Neural progenitor cell (in vitro differentiated cells): ENCODE results near the gene CTSW. TPM values are rescaled to one million over a fixed set of nuclear protein-coding genes. Genes with fewer than 3 reads are reported as not detected.

Source experiments
- DNase-seq: peaks from one replicate; pipeline ENCODE4 v3.0.0-alpha.2; 2016; ENCODE audit warnings: low spot score
- H2AFZ ChIP-seq: fragments of 200-600 bp; sonication (generic); replicated peaks from 2 replicates; pipeline ENCODE4 v1.6.1; 2016; ENCODE audit warnings: antibody characterized with exemption
- H3F3A ChIP-seq: fragments of 200-600 bp; sonication (generic); 2 replicates; pipeline ENCODE4 v1.6.1; 2016; ENCODE audit warnings: antibody characterized with exemption, low read depth
- H3K27ac ChIP-seq: fragments of 200-600 bp; sonication (generic); 2 replicates; pipeline ENCODE4 v1.5.1; 2016; ENCODE audit warnings: mild to moderate bottlenecking
- H3K27me3 ChIP-seq: fragments of 200-600 bp; sonication (generic); 2 replicates; pipeline ENCODE4 v1.6.1; 2016; ENCODE audit warnings: mild to moderate bottlenecking, moderate library complexity
- H3K36me3 ChIP-seq: fragments of 200-600 bp; sonication (generic); 2 replicates; pipeline ENCODE4 v1.5.1; 2016
- H3K4me1 ChIP-seq: fragments of 200-600 bp; sonication (generic); 2 replicates; pipeline ENCODE4 v1.6.1; 2016; ENCODE audit warnings: mixed run types
- H3K4me2 ChIP-seq: fragments of 200-600 bp; sonication (generic); 2 replicates; pipeline ENCODE4 v1.6.1; 2016
- H3K4me3 ChIP-seq: fragments of 200-600 bp; sonication (generic); 2 replicates; pipeline ENCODE4 v1.5.1; 2016
- H3K79me2 ChIP-seq: fragments of 200-600 bp; sonication (generic); 2 replicates; pipeline ENCODE4 v1.6.1; 2016; ENCODE audit warnings: low read depth
- H3K9ac ChIP-seq: fragments of 200-600 bp; sonication (generic); 2 replicates; pipeline ENCODE4 v1.6.1; 2016
- H3K9me3 ChIP-seq: fragments of 200-600 bp; sonication (generic); 2 replicates; pipeline ENCODE4 v1.5.1; 2016; ENCODE audit warnings: low read depth
- H4K20me1 ChIP-seq: fragments of 200-600 bp; sonication (generic); 2 replicates; pipeline ENCODE4 v1.6.1; 2016; ENCODE audit warnings: low read depth
- H3K27ac Mint-ChIP-seq: 3 replicates; pipeline ENCODE4 v1.8.0; 2021; ENCODE audit warnings: mixed read lengths
- H3K27me3 Mint-ChIP-seq: 2 replicates; pipeline ENCODE4 v1.8.0; 2022; ENCODE audit warnings: low read depth, mild to moderate bottlenecking, inconsistent platforms, moderate library complexity, mixed read lengths; ENCODE audit not compliant: insufficient read depth
- H3K36me3 Mint-ChIP-seq: 3 replicates; pipeline ENCODE4 v1.8.0; 2021; ENCODE audit warnings: mixed read lengths
- H3K4me1 Mint-ChIP-seq: 3 replicates; pipeline ENCODE4 v1.8.0; 2021; ENCODE audit warnings: mixed read lengths
- H3K4me3 Mint-ChIP-seq: 3 replicates; pipeline ENCODE4 v1.8.0; 2021; ENCODE audit warnings: mild to moderate bottlenecking, moderate library complexity, mixed read lengths
- H3K9me3 Mint-ChIP-seq: 3 replicates; pipeline ENCODE4 v1.8.0; 2020; ENCODE audit warnings: mixed read lengths
- EZH2 ChIP-seq: fragments of 200-600 bp; sonication (generic); IDR thresholded peaks from 2 replicates; pipeline ENCODE4 v1.6.1; 2017; ENCODE audit warnings: antibody characterized with exemption, mild to moderate bottlenecking, moderate library complexity
- EZH2phosphoT487 ChIP-seq: fragments of 200-600 bp; sonication (generic); IDR thresholded peaks from 2 replicates; pipeline ENCODE4 v1.6.1; 2017; ENCODE audit warnings: antibody characterized with exemption
- total RNA-seq: library from RNA; depleted of rRNA; stranded (reverse); fragments of >200 nt; gene quantifications from 2 replicates; pipeline ENCODE4 v1.2.3, GENCODE V29; 2015; ENCODE audit warnings: low replicate concordance
- TF ChIP-seq, protein P1 (sequence below): fragments of 200-600 bp; sonication (generic); IDR thresholded peaks from 2 replicates; pipeline ENCODE4 v1.5.1; 2017; ENCODE audit warnings: antibody characterized with exemption, mild to moderate bottlenecking

The CTSW gene
- total RNA-seq, 1 donor from 2014 or later = not detected

DNA sequence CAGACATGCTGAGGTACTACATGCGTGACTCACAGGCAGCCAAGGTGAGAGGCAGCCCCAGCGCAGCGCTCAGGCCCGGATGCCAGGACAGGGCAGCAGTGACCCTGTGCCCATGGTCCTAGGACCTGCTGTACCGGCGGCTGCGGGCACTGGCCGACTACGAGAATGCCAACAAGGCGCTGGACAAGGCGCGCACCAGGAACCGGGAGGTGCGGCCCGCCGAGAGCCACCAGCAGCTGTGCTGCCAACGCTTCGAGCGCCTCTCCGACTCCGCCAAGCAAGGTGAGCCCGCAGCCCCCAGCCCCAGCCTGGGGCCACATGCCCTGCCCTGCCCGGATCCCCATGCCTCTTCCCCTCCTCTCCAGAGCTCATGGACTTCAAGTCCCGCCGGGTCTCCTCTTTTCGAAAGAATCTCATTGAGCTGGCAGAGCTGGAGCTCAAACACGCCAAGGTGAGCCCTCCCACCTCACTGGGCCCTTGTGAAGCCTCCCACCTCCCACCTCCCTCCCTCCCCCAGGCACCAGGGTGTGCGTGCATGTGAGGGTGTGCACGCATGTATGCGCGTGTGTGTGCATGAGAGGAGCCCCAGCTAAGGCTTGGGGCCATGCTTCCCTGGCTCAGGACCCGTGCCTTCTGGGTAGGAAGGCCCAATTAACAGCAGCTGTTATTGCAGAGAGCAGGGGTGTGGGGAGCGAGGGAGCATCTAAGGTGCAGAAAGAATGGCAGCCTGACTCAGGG lies 27.0 kb upstream of the CTSW start:
- Mint-ChIP-seq H3K9me3 (peaks cover 10% of the 10 kb centered on the region), H3K4me1 (peaks cover 16% of the 10 kb centered on the region), H3K27ac (no peak overlapping the region), H3K4me3 (peak overlapping the region; percentile 68), H3K27me3 (peaks cover 22% of the 10 kb centered on the region), H3K36me3 (peaks cover 44% of the 10 kb centered on the region)
- H3K79me2 ChIP-seq = peaks cover 41% of the 10 kb centered on the region
- no peak overlapping the region for H3K9ac ChIP-seq
- H4K20me1 ChIP-seq = peaks cover 40% of the 10 kb centered on the region
- peaks cover 3% of the 10 kb centered on the region for H3K4me1 ChIP-seq
- H3K9me3 ChIP-seq = no peaks in the 10 kb centered on the region
- H3K27ac ChIP-seq = no peak overlapping the region
- peak; percentile 1 for DNase-seq
- H2AFZ ChIP-seq = no peak overlapping the region
- peaks cover 59% of the 10 kb centered on the region for H3F3A ChIP-seq
- no peak overlapping the region for H3K4me3 ChIP-seq
- peaks cover 7% of the 10 kb centered on the region for H3K36me3 ChIP-seq
- TF ChIP-seq EZH2phosphoT487 = no peak
- TF ChIP-seq, protein P1, sequence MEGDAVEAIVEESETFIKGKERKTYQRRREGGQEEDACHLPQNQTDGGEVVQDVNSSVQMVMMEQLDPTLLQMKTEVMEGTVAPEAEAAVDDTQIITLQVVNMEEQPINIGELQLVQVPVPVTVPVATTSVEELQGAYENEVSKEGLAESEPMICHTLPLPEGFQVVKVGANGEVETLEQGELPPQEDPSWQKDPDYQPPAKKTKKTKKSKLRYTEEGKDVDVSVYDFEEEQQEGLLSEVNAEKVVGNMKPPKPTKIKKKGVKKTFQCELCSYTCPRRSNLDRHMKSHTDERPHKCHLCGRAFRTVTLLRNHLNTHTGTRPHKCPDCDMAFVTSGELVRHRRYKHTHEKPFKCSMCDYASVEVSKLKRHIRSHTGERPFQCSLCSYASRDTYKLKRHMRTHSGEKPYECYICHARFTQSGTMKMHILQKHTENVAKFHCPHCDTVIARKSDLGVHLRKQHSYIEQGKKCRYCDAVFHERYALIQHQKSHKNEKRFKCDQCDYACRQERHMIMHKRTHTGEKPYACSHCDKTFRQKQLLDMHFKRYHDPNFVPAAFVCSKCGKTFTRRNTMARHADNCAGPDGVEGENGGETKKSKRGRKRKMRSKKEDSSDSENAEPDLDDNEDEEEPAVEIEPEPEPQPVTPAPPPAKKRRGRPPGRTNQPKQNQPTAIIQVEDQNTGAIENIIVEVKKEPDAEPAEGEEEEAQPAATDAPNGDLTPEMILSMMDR = no peak
- no peak for TF ChIP-seq EZH2
- H3K4me2 ChIP-seq = no peak overlapping the region
- no peaks in the 10 kb centered on the region for H3K27me3 ChIP-seq

DNA sequence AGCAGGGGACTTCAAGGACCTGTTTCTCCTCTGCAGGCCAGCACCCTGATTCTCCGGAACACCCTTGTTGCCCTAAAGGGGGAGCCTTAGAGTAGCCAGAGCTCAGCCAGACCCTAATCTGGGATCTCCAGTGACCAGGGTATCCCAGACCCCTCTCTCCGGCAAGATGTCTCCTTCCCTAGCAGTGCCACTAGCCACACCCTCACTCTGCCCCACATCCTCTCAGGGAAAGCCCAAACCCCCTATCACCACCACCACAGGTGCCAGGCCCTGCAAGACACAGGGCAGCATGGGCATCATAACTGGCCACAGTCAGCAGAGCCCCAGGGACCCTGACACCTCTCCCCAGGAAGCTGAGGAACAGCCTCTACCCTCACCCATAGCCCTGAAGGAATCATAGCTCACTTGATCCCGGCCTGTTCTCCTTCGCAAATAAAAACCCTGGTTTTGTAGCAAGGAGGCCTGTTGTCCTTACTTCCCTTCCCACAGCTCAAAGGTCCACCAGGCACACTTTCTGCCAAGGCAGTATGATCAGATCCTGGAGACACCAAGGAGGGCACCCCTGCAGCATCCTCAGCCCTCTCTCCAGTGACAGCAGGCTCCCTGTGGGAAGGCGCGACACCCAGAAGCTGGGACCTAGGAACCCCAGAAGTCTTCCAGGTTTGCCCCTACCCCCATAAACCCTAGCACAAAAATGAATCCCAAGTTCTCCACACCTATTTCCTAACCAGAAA lies 26.2 kb upstream of the CTSW start:
- Mint-ChIP-seq H3K4me3 (peak overlapping the region; percentile 50), H3K36me3 (peaks cover 44% of the 10 kb centered on the region), H3K4me1 (peaks cover 16% of the 10 kb centered on the region), H3K27me3 (peaks cover 22% of the 10 kb centered on the region), H3K27ac (no peak overlapping the region), H3K9me3 (peaks cover 10% of the 10 kb centered on the region)
- Histone ChIP-seq H3F3A (peaks cover 64% of the 10 kb centered on the region), H4K20me1 (peaks cover 40% of the 10 kb centered on the region), H3K27ac (no peak overlapping the region), H3K4me2 (no peak overlapping the region), H2AFZ (no peak overlapping the region), H3K9me3 (no peaks in the 10 kb centered on the region), H3K9ac (no peak overlapping the region), H3K4me1 (peaks cover 3% of the 10 kb centered on the region), H3K36me3 (peaks cover 7% of the 10 kb centered on the region), H3K79me2 (peaks cover 43% of the 10 kb centered on the region), H3K27me3 (no peaks in the 10 kb centered on the region), H3K4me3 (no peak overlapping the region)
- peak; percentile 28 for DNase-seq
- TF ChIP-seq, protein P1 = peak; percentile 20
- TF ChIP-seq EZH2phosphoT487 (no peak), EZH2 (no peak)

DNA sequence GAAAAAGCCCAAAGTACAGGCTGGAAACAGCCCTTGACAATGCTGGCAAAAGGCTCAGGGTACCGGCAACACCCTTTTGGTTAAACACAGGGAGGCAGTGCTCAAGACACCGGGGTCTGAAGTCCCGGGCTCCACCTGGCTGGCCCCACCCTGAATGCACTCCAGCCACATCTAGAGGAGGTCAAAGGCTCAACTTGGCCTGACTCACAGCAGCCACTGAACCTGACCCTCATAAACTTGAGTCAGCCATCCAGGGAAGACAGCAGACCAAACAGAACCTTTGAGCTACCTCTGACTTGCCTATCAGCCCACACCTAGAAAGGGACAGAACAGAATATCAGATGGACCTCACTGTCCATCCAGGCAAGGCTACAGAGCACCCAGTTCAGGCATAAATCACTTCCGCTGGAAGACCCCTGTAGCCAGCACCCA lies 25.5 kb upstream of the CTSW start:
- Mint-ChIP-seq H3K27ac (no peak overlapping the region), H3K4me3 (peak overlapping the region; percentile 50), H3K9me3 (peaks cover 10% of the 10 kb centered on the region), H3K27me3 (peaks cover 21% of the 10 kb centered on the region), H3K36me3 (peaks cover 44% of the 10 kb centered on the region), H3K4me1 (peaks cover 17% of the 10 kb centered on the region)
- peak; percentile 1 for DNase-seq
- no peak overlapping the region for H3K9ac ChIP-seq
- no peaks in the 10 kb centered on the region for H3K9me3 ChIP-seq
- peaks cover 7% of the 10 kb centered on the region for H3K36me3 ChIP-seq
- H2AFZ ChIP-seq = no peak overlapping the region
- H3K4me2 ChIP-seq = no peak overlapping the region
- H3K79me2 ChIP-seq = peaks cover 43% of the 10 kb centered on the region
- H3K27me3 ChIP-seq = no peaks in the 10 kb centered on the region
- no peak overlapping the region for H3K27ac ChIP-seq
- H3K4me1 ChIP-seq = peaks cover 3% of the 10 kb centered on the region
- H3F3A ChIP-seq = peaks cover 71% of the 10 kb centered on the region
- no peak overlapping the region for H3K4me3 ChIP-seq
- peaks cover 40% of the 10 kb centered on the region for H4K20me1 ChIP-seq
- TF ChIP-seq EZH2phosphoT487 (no peak), EZH2 (no peak)
- TF ChIP-seq, protein P1 = no peak
